Endothelial cell of umbilical vein (primary cell): ENCODE measurements around the gene BTBD19. TPM values are rescaled to one million over a fixed set of nuclear protein-coding genes. Genes with fewer than 3 reads are reported as not detected.

Experiments used
- BruUV-seq: library from RNA; stranded (reverse); fragments of 400-500 nt; replicated peaks from 2 replicates; lab custom pipeline; 2021; lab: Mats Ljungman, UMichigan
- CTCF ChIA-PET: fragments of 300-600, 350-600 bp; sonication (Branson Sonifier 250); formaldehyde crosslinking; loops from one replicate; lab custom pipeline; 2021; ENCODE audit warnings: antibody characterized with exemption, inconsistent platforms; lab: Charles Lee
- POLR2A ChIA-PET: fragments of 300-600, 350-600 bp; sonication (Branson Sonifier 250); formaldehyde crosslinking; loops from one replicate; lab custom pipeline; 2021; ENCODE audit warnings: antibody characterized with exemption, inconsistent platforms; lab: Charles Lee
- DNase-seq: peaks from one replicate; pipeline ENCODE4 v3.0.0-alpha.2; 2011; ENCODE audit warnings: low read depth, low spot score
- FAIRE-seq: peaks from 2 replicates; lab custom pipeline; 2011; peaks lifted over from hg19 to GRCh38; lab: Jason Lieb, UNC
- H2AFZ ChIP-seq: 2 replicates; pipeline ENCODE4 v1.6.0; 2012; ENCODE audit warnings: low read depth, low read length, control low read depth, inconsistent platforms
- H3K27ac ChIP-seq: 2 replicates; pipeline ENCODE4 v1.5.1; 2011; ENCODE audit warnings: low read depth, mild to moderate bottlenecking, control low read depth, low read length, moderate library complexity; ENCODE audit not compliant: insufficient read depth
- H3K27me3 ChIP-seq, 2 experiments: 2 replicates each; pipeline versions ENCODE4 v1.6.0 to v1.6.1; 2011; ENCODE audit warnings: low read length in 2 of 2, mixed read lengths in 1 of 2; ENCODE audit not compliant: control insufficient read depth in 2 of 2, insufficient read depth in 2 of 2
- H3K36me3 ChIP-seq, 2 experiments: 2 replicates in 1 of 2; 3 replicates in 1 of 2; pipeline ENCODE4 v1.5.1; 2011; ENCODE audit warnings: low read length in 2 of 2, mild to moderate bottlenecking in 1 of 2, moderate library complexity in 1 of 2; ENCODE audit not compliant: control insufficient read depth in 2 of 2, insufficient read depth in 2 of 2; ENCODE audit errors: extremely low read depth in 1 of 2
- H3K4me1 ChIP-seq: 3 replicates; pipeline ENCODE4 v1.5.1; 2011; ENCODE audit warnings: mild to moderate bottlenecking, low read length; ENCODE audit not compliant: control insufficient read depth, insufficient read depth; ENCODE audit errors: extremely low read depth
- H3K4me2 ChIP-seq: 2 replicates; pipeline ENCODE4 v1.6.1; 2011; ENCODE audit warnings: low read length, control low read depth, mixed read lengths; ENCODE audit not compliant: insufficient read depth
- H3K4me3 ChIP-seq, 3 experiments: fragments of 200-600 bp in 1 of 3; sonication (generic), shearing (Covaris generic) in 1 of 3; replicated peaks in 1 of 3; 2 replicates each; pipeline ENCODE4 v1.5.1; 2011 to 2016; ENCODE audit warnings: control low read depth in 3 of 3, low read length in 3 of 3, mild to moderate bottlenecking in 2 of 3, inconsistent platforms in 1 of 3, low read depth in 1 of 3, moderate library complexity in 1 of 3; ENCODE audit not compliant: insufficient read depth in 1 of 3
- H3K79me2 ChIP-seq: 2 replicates; pipeline ENCODE4 v1.6.0; 2012; ENCODE audit warnings: low read length, inconsistent platforms; ENCODE audit not compliant: control insufficient read depth, insufficient read depth
- H3K9ac ChIP-seq: replicated peaks from 2 replicates; pipeline ENCODE3; 2011; ENCODE audit warnings: low read length, control low read depth; ENCODE audit not compliant: insufficient read depth; ENCODE audit errors: extremely low read depth
- H3K9me1 ChIP-seq: replicated peaks from 3 replicates; pipeline ENCODE4 v1.6.0; 2011; ENCODE audit warnings: mild to moderate bottlenecking, low read length; ENCODE audit not compliant: control insufficient read depth, insufficient read depth; ENCODE audit errors: extremely low read depth
- H3K9me3 ChIP-seq: replicated peaks from 2 replicates; pipeline ENCODE4 v1.5.1; 2012; ENCODE audit warnings: low read length, inconsistent platforms; ENCODE audit not compliant: control insufficient read depth, insufficient read depth
- H4K20me1 ChIP-seq: replicated peaks from 2 replicates; pipeline ENCODE3; 2011; ENCODE audit warnings: mild to moderate bottlenecking, low read length; ENCODE audit not compliant: control insufficient read depth, insufficient read depth; ENCODE audit errors: extremely low read depth
- CTCF ChIP-seq, 2 donors: IDR thresholded peaks; 1 replicate in 1 of 2; 2 replicates in 1 of 2; pipeline ENCODE4 v1.5.1; 2011; ENCODE audit warnings: low read length in 2 of 2, mild to moderate bottlenecking in 2 of 2, moderate library complexity in 2 of 2, control low read depth in 1 of 2, inconsistent platforms in 1 of 2, low read depth in 1 of 2; ENCODE audit not compliant: insufficient read depth in 1 of 2; ENCODE audit errors: extremely low read depth in 1 of 2
- EZH2 ChIP-seq: IDR thresholded peaks from 2 replicates; pipeline ENCODE4 v1.6.1; 2012; ENCODE audit warnings: borderline replicate concordance, low read depth, mild to moderate bottlenecking, moderate library complexity, low read length, inconsistent platforms; ENCODE audit not compliant: severe bottlenecking
- FOS ChIP-seq: IDR thresholded peaks from 2 replicates; pipeline ENCODE4 v1.6.1; 2011; ENCODE audit warnings: mild to moderate bottlenecking, low read length, moderate library complexity, borderline replicate concordance; ENCODE audit not compliant: insufficient read depth
- GATA2 ChIP-seq: IDR thresholded peaks from 2 replicates; pipeline ENCODE4 v1.7.0; 2011; ENCODE audit warnings: low read depth, mild to moderate bottlenecking, moderate library complexity, mixed read lengths, low read length; ENCODE audit not compliant: insufficient read length, insufficient read depth
- JUN ChIP-seq: IDR thresholded peaks from 2 replicates; pipeline ENCODE4 v1.6.1; 2011; ENCODE audit warnings: borderline replicate concordance, low read depth; ENCODE audit not compliant: insufficient read length, insufficient read depth
- MYC ChIP-seq: IDR thresholded peaks from one replicate; pipeline ENCODE4 v1.6.1; 2011; ENCODE audit warnings: mild to moderate bottlenecking, low read depth, low read length
- POLR2A ChIP-seq: IDR thresholded peaks from 2 replicates; pipeline ENCODE4 v1.6.1; 2012; ENCODE audit warnings: low read depth, mild to moderate bottlenecking, control low read depth, low read length
- POLR2AphosphoS5 ChIP-seq: IDR thresholded peaks from 2 replicates; pipeline ENCODE4 v1.6.1; 2012; ENCODE audit warnings: low read depth, mild to moderate bottlenecking, control low read depth, low read length, moderate library complexity; ENCODE audit not compliant: insufficient read depth
- dilution Hi-C: fragments of 300-500 bp; cut with MboI; formaldehyde crosslinking; loops from one replicate; pipeline ENCODE4 v1.15.0; 2019; ENCODE audit warnings: low sequenced_read_pairs; ENCODE audit not compliant: extremely low pct_ligation_motif_present
- intact Hi-C: fragments of 100-400 bp; cut with micrococcal nuclease; formaldehyde crosslinking; loops from one replicate; pipeline ENCODE4 v1.10.0; 2022
- polyA plus RNA-seq, 4 experiments: library from polyadenylated mRNA; depleted of rRNA in 3 of 4; stranded (reverse) in 3 of 4; unstranded in 1 of 4; fragments of >200 nt; gene quantifications; 2 replicates each; pipeline versions ENCODE4 v1.2.1 to v1.2.3, GENCODE V29; 2011 to 2012; ENCODE audit warnings: missing spikeins in 1 of 4
- total RNA-seq: library from RNA; stranded (reverse); gene quantifications from 2 replicates; pipeline ENCODE4 v1.2.3, GENCODE V29; 2021
- TF ChIP-seq, protein P1 (sequence below): IDR thresholded peaks from 2 replicates; pipeline ENCODE4 v1.6.1; 2011; ENCODE audit not compliant: insufficient read depth, insufficient read length

Gene BTBD19
- total and polyA plus RNA-seq, 2 donors (not counting 3 experiments of a cell fraction or from before 2014, with no cell fraction given): 69.9 to 97.9 TPM

DNA sequence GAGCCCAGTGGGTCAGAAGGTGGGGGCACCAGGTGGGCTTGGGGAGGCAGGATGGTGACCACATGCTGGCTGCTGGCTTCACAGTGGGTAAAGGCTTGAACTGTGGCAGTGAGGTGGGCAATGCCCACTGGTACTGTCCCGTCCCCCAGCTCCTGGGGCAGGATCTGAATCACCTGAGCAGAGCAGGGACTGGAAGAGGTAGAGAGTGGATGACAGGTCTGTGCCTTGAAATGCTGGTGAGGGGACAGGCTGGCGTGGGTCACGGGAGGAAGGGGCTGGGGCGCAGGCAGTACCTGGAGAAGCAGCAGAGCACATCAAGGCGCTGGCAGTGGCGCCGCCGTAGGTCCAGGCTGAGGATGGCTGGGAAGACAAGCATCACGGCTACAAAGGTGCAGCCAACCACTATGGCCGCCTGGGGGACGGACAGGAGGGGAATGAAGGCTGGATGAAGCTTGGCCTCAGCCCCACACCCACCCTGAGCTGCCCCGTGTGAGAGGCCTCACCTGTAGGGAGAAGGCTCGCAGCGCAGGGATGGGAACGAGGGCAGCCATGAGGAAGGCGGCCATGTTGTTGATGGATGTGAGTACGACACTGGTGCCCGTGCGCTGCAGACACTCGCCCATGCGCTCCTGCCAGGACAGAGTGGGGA lies 19.8 kb downstream of the BTBD19 start:
- no peaks in the 10 kb centered on the region for H3K79me2 ChIP-seq
- H3K4me2 ChIP-seq: no peak overlapping the region
- DNase-seq: no peak
- dilution Hi-C loops (no loop called here), intact Hi-C loops (no loop called here)
- no peaks in the 10 kb centered on the region for H4K20me1 ChIP-seq
- no peak overlapping the region for H3K4me3 ChIP-seq
- no peaks in the 10 kb centered on the region for H3K27me3 ChIP-seq
- H3K4me1 ChIP-seq: no peaks in the 10 kb centered on the region
- no peak for FAIRE-seq
- ChIA-PET POLR2A (no interaction called here), CTCF (no interaction called here)
- BruUV-seq: no TSS peak
- no peaks in the 10 kb centered on the region for H3K9me3 ChIP-seq
- TF ChIP-seq, protein P1, sequence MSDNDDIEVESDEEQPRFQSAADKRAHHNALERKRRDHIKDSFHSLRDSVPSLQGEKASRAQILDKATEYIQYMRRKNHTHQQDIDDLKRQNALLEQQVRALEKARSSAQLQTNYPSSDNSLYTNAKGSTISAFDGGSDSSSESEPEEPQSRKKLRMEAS: no peak
- TF ChIP-seq GATA2: no peak
- H2AFZ ChIP-seq: no peak overlapping the region
- H3K9me1 ChIP-seq: no peaks in the 10 kb centered on the region
- H3K36me3 ChIP-seq: no peaks in the 10 kb centered on the region
- H3K9ac ChIP-seq: no peak overlapping the region
- no peak overlapping the region for H3K27ac ChIP-seq

DNA sequence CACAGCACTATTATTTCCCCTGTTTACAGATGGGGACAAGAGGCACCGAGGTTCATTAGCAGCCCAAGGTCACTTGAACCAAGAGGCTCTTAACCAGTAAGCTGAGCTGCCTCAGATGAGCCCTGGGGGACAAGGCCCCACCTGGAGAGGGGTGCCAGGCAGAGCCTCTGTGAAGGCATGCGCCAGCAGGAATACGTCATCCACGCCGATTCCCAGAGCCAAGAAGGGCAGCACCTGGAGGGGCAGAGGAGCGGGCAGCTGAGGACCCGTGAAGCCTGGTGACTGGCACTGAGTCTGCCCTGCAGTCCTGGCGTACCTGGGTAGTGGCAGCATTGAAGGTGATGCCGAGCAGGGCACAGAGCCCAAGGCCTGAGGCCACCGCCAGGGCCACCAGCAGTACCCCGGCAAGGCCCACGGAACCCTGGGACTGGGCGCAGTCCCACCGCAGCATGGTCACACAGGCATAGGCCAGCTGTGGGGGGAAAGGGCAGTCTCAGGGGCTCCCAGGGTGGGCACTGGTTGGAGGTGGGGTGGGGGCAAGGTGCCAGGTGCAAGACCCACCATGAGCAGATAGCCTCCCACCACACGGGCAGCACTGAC lies 20.6 kb downstream of the BTBD19 start:
- Histone ChIP-seq H3K36me3 (no peaks in the 10 kb centered on the region), H2AFZ (no peak overlapping the region), H3K9ac (no peak overlapping the region), H3K4me3 (no peak overlapping the region), H3K4me1 (no peaks in the 10 kb centered on the region), H3K4me2 (no peak overlapping the region), H3K79me2 (no peaks in the 10 kb centered on the region), H3K9me1 (no peaks in the 10 kb centered on the region), H3K27ac (no peak overlapping the region), H4K20me1 (no peaks in the 10 kb centered on the region), H3K9me3 (no peaks in the 10 kb centered on the region), H3K27me3 (no peaks in the 10 kb centered on the region)
- TF ChIP-seq GATA2 (no peak), POLR2AphosphoS5 (no peak), POLR2A (no peak), CTCF (IDR thresholded peaks at IDR 0.05; ENCODE audit: extremely low read depth in 1 of 2, insufficient read depth in 1 of 2, low read depth in 1 of 2, low read length in 2 of 2) (no peak), FOS (no peak), MYC (no peak), EZH2 (no peak), JUN (no peak)
- TF ChIP-seq, protein P1: no peak
- dilution Hi-C loops: no loop called here
- ChIA-PET POLR2A (no interaction called here), CTCF (interaction anchor here (1.0 to 1.3 kb wide), 3 partner anchors 36 to 42 kb away, joined by 3 read pairs; no protein-coding TSS in a partner anchor)
- DNase-seq: no peak
- BruUV-seq: no TSS peak
- FAIRE-seq: no peak
- intact Hi-C loops: no loop called here
